Measurements from ENCODE around the gene ATAD3B.
"Not testable (repeated sequence)": the region's sequence is repeated elsewhere in the genome, so short reads cannot be mapped to it uniquely, and the experiment has no call there.

The ATAD3B gene

GRCh38 chr1:1433804-1434130 is 37.8 kb upstream of the ATAD3B start:
- peak; percentile 36 for DNase-seq

- DNase-seq = no peak
Measured at GRCh38 chr1:1434131-1434823, 37.3 kb upstream of the ATAD3B start.

GRCh38 chr1:1434824-1435105 is 36.8 kb upstream of the ATAD3B start:
- no peak for DNase-seq

GRCh38 chr1:1435106-1435903 is 36.3 kb upstream of the ATAD3B start, which contains the start of gene VWA1:
Gene VWA1 (plus strand): TSS chr1:1435690. CDS start chr1:1435749, 59 bp downstream.
- peak; percentile 48 for DNase-seq

- DNase-seq = no peak
Measured at GRCh38 chr1:1435911-1436629, 35.5 kb upstream of the ATAD3B start.

GRCh38 chr1:1436630-1437032 is 34.9 kb upstream of the ATAD3B start:
- DNase-seq = no peak

GRCh38 chr1:1437033-1437903 is 34.3 kb upstream of the ATAD3B start:
- no peak for DNase-seq

- no peak for DNase-seq
Measured at GRCh38 chr1:1437904-1438376, 33.6 kb upstream of the ATAD3B start.

- DNase-seq = no peak
Measured at GRCh38 chr1:1438531-1439381, 32.8 kb upstream of the ATAD3B start.

GRCh38 chr1:1439546-1440261 is 31.9 kb upstream of the ATAD3B start:
- DNase-seq = no peak

- DNase-seq = no peak
Measured at GRCh38 chr1:1440262-1441001, 31.1 kb upstream of the ATAD3B start.

- peak; percentile 35 for DNase-seq
Measured at GRCh38 chr1:1441002-1441888, 30.3 kb upstream of the ATAD3B start.

GRCh38 chr1:1442069-1442770 is 29.3 kb upstream of the ATAD3B start:
- DNase-seq = no peak

GRCh38 chr1:1446631-1447030 is 24.9 kb upstream of the ATAD3B start:
- DNase-seq = not testable (repeated sequence)

GRCh38 chr1:1449099-1449739 is 22.3 kb upstream of the ATAD3B start, which contains the start of gene ATAD3C:
Gene ATAD3C (plus strand): TSS chr1:1449689. CDS start chr1:1450684, 995 bp downstream.
- no peak for DNase-seq

- not testable (repeated sequence) for DNase-seq
Measured at GRCh38 chr1:1450616-1451015, 20.9 kb upstream of the ATAD3B start.

- no peak for DNase-seq
Measured at GRCh38 chr1:1451696-1452364, 19.7 kb upstream of the ATAD3B start.

All from inflammatory macrophage treated with lipopolysaccharide for 4 hours (primary cell).